NCI-H1694 treated with DMSO at 0.1 percent for 48 hours (cell line): ENCODE data around the gene UHRF2.
"Not testable (repeated sequence)": the region's sequence is repeated elsewhere in the genome, so short reads cannot be mapped to it uniquely, and the experiment has no call there.

Experiments
- DNase-seq: peaks from one replicate; lab custom pipeline; 2025; lab: John Stamatoyannopoulos, UW

The UHRF2 gene

GRCh38 chr9:6488395-6488794 lies 75.4 kb downstream of the UHRF2 start:
- DNase-seq = no peak

DNA sequence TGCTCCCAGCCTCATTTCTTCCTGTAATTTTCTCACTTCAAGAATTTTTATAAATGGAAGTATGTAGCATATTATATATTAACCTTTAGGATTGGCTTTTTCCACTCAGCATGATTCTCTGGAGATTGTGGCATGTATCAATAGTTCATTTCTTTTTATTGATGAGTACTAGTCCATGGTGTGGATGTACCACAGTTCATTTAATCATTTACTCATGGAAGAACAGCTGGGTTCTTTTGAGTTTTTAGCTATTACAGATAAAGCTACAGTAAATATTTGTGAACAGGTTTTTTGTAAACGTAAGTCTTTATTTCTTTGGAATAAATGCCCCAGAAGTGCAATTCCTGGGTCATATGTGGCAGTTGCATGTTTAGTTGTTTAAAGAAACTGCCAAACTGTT lies 76.1 kb downstream of the UHRF2 start:
- no peak for DNase-seq

DNA sequence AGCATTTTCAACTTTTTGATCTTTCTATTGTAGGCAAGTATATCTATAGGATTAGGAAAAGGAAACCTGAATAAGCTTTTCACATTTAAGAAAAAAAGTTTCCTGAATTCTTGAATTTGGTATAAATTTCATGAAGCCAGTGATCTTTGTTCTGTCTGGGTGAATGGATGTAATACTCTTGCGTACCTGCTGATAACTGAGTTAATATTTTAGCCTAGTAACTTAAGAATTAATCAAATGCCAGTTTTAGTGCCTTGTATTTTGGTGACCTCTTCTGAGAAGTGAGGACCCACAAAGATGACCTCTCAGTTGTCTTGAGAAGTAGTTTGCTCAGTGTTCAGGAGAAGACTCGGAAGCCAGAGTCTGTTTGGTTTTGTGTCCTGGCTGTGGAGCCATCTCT lies 77.9 kb downstream of the UHRF2 start:
- DNase-seq = no peak

DNA sequence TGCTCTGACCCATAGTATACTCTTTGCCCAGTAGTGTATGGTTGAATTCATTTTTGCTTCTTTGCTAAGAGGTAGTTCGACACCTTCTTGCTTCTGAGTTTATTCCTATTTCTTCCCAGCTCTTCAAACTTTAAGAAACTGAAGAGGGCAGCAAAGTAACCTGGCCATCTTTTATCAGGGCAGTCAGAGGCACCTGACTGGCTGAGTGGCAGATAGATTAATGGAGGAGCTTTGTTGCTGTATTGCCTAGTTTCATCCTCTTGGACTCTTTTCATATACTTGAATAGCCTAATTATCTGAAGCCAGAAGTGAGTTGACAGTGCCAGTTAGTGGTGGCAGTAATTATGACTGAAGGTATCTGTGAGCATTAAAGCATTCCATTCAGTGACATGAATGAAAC lies 82.5 kb downstream of the UHRF2 start:
- no peak for DNase-seq

GRCh38 chr9:6498982-6499381 lies 86.0 kb downstream of the UHRF2 start:
- DNase-seq = no peak

- DNase-seq = no peak
Measured at GRCh38 chr9:6501526-6502210, 88.7 kb downstream of the UHRF2 start.

DNA sequence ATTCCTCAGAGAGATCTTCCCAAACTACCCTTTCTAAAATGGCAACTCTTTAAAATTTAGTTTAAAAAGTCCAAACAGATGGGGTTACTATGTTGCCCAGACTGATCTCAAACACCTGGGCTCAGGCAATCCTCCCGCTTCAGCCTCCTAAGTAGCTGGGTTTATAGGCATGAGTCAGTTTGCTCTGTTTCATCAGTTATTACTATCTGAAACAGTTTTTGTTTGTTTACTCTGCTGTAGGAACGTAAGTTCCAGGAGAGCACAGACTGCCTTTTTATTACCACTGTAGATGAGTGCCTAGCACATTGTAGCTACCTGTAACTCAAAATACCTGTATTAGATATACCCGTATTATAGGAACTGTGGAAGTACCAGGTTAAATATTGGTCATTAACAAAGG lies 89.4 kb downstream of the UHRF2 start:
- no peak for DNase-seq

DNA sequence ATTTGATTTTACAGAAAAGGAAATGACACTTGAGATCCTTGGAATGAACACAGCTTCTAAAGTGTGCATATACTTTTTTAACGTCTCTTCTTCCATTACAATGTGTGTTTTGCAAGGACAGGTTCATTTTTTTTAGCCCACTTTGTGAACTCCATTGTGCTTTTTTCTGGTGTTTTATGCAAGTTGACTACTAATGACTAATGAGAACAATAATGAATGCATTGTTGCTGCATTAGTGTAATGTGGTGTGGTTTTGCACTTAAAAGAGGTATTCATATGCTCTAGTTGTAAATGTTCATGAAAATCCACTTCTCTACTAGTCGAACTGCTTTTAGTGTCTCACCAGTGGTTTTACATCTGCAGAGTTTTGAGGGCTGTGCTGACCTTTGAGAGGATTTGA lies 93.6 kb downstream of the UHRF2 start:
- no peak for DNase-seq

DNA sequence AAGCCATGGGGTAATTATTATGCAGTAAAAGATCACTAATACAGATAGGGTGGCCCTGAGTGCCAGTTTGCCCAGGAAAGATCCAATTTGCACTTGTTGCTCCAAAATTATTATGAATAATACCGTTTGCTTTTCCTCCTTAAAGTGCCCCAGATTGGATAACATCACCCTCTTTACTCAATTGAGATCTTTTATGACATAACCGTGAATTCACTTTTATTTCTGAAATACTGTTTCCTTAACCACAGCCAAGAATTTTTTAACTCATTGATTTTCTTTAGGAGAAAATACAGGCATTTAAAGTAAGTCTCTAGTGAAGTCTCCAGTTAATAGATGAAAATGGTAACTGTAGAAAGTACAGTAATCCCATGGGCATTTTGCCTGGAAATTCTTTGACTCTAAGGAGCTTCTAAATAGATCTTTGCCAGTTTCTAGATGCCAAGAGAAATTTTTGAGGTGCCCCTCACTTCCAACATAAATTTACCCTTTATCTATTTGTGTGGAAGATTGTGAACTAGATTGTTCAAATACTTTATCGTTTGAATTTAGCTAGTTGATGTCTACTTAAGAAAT lies 99.2 kb downstream of the UHRF2 start:
- DNase-seq = no peak

GRCh38 chr9:6522263-6522662 lies 109.3 kb downstream of the UHRF2 start:
- no peak for DNase-seq

DNA sequence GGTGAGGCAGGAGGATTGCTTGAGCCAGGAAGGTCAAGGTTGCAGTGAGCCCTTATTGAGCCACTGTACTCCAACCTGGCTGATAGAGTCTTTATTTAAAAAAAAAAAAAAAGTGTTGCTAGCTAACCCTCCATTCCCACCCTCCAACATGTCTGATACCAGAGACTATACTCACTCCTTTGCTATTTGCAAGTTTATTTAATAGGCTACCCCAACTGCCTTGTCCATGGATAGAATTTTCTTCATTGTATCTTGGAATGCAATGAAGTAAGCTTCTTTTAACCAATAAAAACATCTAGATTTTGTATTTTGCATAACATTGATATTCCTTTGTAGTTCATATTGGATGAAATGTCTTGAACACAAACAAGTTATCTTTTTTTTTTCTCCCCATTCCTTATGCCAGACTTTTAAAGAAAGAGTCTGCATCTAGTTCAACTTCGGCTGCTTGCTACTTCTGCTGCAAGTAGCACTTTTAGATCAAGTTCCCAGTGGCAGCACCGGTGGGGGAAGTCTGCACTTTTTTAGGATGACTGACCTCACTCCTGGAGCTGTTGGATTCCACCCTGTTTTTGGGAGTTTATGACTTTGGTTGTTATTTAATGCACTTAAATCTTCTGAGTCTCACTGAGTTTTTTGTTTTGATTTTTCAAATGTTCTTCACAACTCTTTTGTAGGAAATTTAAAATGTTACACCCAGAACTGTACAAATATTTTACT lies 112.5 kb downstream of the UHRF2 start:
- no peak for DNase-seq

- DNase-seq = no peak
Measured at GRCh38 chr9:6535594-6535993, 122.6 kb downstream of the UHRF2 start.

DNA sequence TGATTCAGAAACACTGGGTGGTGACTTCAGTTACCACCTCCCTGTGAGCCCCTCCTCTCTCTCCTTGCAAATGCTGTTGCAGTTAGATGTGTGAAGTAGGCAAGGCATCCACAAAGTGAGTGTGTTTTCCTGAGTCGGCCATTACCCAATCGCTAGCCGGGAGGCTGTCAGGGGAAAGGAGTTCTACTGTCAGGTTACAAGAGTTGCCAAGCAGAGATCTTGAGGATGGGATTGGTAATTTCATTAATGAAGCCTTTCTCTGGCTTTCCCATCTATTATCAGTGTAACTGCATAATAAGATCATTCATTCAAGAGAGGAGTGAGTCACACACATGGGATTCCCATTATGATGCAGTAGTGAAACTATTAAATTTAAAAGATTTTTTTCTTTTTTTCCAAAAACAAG lies 125.7 kb downstream of the UHRF2 start:
- DNase-seq = no peak

GRCh38 chr9:6542617-6543016 lies 129.6 kb downstream of the UHRF2 start:
- not testable (repeated sequence) for DNase-seq

DNA sequence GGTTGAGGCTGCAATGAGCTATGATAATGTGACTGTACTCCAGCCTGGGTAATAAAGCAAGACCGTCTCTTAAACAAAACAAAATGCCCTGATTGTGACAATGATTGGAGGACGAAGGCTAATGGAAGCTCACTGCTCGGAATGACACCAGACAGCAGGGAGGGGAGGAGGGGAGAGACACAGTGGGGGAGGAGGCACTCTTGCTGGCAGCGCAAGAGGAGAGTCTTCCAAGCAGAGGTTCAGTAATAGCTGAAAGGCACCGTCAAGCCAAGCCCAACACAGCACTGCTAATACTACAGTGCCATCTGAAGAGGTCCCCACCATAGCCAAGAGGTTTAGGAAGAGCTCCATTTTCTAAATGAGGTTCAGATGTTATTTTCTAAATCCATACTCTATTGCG lies 130.2 kb downstream of the UHRF2 start:
- DNase-seq = no peak

DNA sequence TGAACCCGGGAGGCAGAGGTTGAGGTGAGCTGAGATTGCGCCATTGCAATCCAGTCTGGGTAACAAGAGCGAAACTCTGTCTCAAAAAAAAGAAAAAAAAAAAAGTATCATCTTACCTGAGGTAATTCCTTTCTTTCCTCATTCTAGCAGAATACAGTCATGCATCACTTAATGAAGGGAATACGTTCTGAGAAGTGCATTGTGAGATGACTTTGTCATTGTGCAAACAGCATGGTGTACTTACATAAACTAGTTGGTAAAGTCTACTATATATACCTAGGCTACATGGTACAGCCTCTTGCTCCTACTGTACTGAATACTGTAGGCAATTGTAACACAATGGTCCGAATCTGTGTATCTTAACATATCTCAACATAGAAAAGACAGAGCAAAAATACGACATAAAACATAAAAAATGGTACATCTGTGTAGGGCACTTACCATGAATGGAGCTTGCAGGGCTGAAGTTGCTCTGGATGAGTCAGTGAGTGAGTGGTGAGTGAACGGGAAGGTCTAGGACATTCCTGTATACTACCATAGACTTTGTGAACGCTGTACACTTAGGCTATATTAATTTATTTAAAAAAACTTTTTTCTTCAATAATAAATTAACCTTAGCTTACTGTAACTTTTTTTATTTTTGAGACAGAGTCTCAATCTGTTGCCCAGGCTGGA lies 132.2 kb downstream of the UHRF2 start:
- DNase-seq = no peak

- DNase-seq = no peak
Measured at GRCh38 chr9:6549106-6549800, 136.3 kb downstream of the UHRF2 start.

- DNase-seq = no peak
Measured at GRCh38 chr9:6551136-6551535, 138.1 kb downstream of the UHRF2 start.

- peak; percentile 34 for DNase-seq
Measured at GRCh38 chr9:6552033-6552432, 139.0 kb downstream of the UHRF2 start.

- DNase-seq = no peak
Measured at GRCh38 chr9:6552498-6553121, 139.6 kb downstream of the UHRF2 start.

- no peak for DNase-seq
Measured at GRCh38 chr9:6553866-6554265, 140.9 kb downstream of the UHRF2 start.
